GM21529 (cell line): ENCODE data around the gene NOTCH1.
"Not testable (repeated sequence)": the region's sequence is repeated elsewhere in the genome, so short reads cannot be mapped to it uniquely, and the experiment has no call there.

Experiments used
- ATAC-seq: cut with Tn5 transposase; IDR thresholded peaks from one replicate; pipeline ENCODE4 v1.9.1; 2021; ENCODE audit not compliant: unreplicated experiment

The NOTCH1 gene

DNA sequence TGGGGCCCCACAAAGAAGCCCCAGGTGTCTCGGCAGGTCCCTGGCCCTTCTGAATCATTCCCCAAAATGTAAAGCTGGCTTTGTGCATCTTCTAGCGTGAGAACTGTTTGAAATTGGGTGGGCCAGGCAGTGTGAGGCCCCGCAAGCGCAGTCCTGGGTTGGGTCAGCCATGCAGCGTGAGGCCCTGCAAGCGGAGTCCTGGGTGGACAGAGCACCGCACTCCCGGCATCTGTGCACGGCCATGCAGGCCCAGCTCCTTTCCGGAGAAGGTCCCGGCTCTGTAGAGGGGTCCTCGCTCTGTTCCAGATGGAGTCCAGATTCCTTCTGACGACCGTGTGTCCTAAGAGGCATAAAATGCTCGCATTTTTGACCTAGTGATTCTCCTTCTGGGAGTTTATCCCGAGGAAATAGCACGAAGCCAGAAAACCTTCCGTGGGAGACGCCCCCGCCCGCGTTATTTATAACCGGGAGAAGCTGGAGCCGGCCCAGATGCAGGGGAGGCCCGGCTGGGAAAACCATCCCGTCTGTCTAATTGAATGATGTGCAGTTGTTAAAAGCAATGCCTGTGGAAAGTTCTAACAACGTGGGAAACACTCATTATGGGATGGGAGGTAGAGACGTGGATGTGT, 19.4 kb upstream of the NOTCH1 start:
- no peak for ATAC-seq

DNA sequence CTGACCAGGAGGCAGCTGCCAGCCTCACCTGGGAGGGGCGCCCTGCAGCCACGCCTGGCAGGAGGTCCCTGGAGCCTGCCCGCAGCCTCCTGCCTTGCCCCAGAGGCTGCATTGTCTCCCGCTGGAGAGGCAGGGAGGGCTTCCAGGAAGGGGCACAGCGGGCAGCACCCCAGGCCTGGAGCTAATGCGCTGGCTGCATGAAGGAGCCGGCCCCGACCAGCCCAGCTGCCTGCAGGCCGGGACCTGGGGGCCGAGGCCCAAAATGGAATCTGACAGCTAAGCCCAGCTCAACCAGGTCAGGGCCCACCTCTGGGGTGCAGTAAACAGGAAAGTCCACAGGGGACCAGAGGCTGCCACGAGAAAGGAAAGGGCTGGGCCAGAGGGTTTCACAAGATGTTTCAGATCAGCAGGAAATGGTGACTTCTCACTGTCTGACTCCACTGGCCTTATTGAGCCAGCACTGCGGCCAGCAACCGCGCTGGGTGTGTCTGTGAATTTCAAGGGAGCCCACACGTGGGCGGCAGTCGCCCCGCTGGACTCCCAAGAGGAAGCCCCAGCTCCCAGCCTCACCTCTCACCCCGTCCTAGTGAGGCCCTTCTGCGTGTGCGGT, 18.6 kb upstream of the NOTCH1 start:
- ATAC-seq, result peak; percentile 76

DNA sequence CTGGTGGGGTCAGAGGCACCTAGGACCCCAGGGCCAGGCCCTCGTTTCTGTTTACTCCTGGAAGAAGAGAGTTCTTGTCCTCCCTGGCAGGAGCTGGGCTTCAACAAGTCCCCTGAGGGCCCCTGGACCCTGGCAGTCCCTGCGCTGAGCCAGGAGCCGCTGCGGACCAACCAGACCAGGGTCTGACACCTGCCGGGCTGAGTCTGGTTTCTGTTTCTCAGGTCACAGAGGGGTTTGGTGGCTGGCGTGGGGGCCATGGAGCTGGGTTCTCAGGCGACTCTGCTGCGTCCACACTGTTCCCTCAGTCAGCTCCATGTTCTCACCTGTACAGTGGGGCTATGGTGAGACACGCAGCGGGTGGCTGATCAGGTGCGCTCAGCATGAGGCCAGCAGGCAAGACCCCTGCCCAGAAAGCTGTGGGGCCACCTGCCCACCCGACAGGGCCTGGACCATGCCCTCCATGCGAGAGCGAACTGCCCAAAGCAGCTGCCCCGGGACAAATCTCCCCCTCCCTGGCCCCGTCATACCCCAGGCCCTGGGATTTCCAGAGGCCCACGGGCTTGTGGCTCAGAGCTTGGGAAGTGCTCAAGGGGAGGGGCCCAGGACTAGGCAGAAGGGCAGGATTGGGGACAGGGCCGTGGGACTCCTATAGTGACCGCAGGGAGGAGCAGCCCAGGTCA, 17.9 kb upstream of the NOTCH1 start:
- no peak for ATAC-seq

DNA sequence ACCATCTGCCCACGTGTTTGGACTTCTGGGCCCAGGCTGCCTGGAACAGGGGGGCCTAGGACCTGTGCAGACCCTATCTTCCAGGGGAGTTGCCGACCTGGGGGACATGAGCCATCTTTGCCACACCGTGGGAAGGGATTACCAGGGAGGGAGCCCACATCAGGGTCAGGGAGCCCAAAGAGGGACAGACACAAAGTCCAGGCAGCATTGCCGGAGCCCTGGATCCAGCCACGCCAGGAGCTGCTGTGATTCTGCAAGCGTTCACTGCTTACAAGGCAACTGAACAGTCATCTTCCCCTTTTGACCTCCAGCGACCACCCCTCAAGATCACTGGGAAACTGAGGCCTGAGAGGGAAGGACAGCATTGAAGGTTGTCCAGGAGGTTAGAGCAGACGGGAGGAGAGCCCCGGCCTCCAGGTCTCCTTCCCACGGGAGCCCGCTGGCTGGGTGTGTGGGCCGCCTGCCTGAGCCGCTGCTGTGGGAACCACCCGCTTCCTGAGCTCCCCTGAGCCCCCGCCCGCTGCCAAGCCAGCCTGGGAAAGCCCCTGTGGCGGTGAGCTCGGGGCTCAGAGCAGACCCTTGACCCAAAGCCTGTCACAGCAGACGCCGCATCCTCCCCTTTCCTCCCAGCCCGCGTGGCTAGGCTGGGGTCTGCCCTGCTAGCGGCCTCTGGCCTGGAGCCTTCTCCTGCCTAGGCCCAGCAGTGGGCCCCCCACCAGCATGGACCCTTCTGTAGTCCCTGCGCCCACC, 17.1 kb upstream of the NOTCH1 start:
- ATAC-seq, result no peak

DNA sequence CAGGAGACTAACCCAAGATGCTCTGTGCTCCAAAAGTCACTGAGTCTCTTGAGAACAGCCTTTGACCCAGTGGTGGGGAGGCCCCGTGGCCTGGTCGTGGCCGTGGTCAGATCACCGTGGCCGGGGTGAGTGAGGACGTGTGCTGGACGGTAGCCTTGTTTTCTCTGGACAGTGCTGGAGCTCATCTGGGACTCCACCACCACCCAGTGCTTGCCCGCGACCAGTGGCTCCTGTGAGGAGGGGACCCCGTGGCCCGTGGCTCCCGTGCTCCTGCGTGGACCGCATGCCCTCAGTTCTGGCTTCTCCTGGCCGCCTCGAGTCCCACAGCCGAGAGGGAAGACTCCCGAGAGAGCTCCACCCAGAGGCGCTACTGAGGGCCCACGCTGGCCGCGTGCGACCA, 15.9 kb upstream of the NOTCH1 start:
- no peak for ATAC-seq

DNA sequence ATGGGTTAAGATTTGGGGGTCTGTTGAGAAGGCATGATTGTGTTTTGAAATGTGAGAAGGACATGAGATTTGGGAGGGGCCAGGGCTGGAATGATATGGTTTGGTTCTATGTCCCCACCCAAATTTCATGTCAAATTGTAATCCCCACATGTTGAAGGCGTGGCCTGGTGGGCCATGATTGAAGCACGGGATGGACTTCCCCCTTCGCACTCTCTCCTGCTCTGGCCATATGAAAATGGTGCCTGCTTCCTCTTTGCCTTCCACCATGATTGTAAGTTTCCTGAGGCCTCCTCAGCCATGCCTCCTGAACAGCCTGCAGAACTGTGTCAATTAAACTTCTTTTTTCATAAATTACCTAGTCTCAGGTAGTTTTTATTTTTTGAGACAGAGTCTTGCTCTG, 14.7 kb upstream of the NOTCH1 start:
- ATAC-seq, result no peak

DNA sequence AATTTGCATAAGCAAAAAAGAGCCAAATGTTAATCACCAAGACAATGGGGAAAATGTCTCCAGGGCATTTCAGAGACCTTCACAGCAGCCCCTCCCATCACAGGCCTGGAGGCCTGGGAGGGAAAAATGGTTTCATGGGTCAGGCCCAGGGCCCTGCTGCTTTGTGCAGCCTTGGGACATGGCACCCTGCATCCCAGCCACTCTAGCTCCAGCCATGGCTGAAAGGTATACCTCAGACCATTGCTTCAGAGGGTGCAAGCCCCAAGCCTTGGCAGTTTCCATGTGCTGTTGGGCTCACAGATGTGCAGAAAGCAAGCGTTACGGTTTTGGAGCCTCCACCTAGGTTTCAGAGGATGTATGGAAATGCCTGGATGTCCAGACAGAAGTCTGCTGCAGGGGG, 13.5 kb upstream of the NOTCH1 start:
- not testable (repeated sequence) for ATAC-seq

DNA sequence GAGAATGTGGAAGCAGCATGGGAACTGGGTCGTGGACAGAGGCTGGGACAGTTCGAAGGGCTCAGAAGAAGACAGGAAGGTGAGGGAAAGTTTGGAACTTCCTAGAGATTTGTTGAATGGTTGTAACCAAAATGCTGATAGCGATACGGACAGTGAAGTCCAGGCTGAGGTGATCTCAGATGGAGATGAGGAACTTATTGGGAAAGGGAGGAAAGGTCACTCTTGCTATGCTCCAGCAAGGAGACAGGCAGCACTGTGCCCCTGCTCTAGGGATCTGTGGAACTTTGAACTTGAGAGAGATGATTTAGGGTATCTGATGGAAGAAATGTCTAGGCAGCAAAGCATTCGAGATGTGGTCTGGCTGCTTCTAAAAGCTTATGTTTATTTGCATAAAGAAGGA, 13.0 kb upstream of the NOTCH1 start:
- ATAC-seq, result not testable (repeated sequence)

DNA sequence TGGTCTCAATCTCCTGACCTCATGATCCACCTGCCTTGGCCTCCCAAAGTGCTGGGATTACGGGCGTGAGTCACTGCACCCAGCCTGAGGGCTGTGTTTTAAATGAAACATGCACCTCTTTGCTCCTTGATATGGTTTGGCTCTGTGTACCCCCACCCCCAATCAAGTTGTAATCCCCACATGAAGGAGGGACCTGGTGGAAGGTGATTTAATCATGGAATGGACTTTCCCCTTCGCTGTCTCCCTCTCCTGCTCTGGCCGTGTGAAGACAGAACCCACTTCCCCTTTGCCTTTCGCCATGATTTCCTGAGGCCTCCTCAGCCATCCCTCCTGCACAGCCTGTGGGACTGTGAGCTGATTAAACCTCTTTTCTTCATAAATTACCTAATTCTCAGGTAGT, 12.5 kb upstream of the NOTCH1 start:
- ATAC-seq, result no peak

DNA sequence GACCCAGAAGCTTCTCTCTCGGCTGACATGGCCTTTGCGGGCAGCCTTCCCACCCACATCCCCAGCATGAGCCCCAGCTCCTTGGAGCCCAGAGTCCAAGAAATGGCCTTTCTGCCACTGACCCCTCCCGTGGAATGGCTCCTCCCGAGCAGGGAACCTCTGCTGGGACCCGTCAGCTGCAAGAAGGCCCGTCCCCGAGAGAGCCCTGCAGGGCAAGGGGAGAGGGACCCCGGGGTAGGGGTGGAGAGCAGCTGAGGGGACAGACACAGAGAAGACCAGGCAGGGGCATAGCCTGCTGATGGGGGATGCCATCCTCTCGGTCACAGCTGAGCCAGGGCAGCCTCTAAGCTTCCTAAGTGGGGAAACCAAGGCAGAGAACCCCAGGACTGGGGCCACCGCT, 11.2 kb upstream of the NOTCH1 start:
- ATAC-seq, result no peak

DNA sequence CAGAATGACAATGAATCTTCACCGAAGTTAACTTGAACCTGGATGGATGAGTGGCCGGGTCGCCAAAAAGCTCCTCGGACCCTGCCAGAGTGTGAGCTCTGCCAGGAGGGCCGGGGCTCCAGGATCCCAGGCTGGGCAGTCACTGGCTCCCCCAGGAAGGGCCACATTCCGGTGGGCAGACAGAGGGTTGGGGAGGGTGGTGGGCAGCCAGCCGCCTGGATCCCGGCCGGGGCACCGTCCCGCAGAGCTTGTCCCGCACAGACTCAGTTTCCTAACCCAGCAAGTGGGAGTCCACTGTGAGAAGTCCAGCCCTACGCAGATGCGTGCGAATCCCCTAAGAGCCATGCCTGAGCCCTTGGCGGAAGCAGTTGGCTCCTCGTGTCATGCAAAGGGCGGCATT, 10.3 kb upstream of the NOTCH1 start:
- no peak for ATAC-seq

DNA sequence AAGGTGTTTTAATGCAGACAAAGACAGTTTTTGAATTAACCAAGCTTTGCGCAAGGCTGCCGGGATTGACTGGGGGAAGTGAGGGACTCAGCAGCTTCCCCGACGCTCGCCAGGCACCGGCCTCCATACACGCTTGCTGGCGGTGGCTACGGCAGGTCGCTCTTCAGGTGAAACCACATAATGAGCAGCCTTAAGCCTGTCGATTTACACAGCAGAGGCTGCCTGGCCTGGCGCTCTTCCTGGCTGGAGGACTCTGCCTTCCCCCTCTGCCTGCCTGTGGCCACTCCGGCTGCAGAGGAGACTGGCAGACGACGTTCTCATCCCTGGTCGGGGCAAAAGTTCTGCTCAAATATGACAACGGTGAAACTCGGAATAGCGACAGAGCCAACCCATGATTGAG, 9.0 kb upstream of the NOTCH1 start:
- no peak for ATAC-seq

DNA sequence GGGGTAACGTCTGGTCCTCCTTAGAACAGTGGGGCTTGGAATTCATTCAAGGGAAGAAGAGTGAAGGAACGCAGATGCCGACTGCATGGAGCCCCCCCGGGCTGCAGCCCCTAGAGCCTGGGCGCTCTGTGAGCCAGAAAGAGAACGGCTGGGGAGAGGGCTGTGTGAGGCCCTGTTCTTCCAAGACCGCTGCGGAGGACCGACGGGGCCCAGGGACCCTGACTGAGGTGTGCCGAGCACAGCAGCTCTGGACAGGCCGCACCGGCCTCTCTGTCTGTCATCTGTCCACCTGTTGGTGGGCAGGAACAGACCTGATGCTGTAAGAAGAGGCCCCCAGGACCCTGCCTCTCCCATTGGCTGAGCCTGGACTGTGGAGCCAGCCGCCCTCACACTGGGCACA, 7.7 kb upstream of the NOTCH1 start:
- ATAC-seq, result no peak

DNA sequence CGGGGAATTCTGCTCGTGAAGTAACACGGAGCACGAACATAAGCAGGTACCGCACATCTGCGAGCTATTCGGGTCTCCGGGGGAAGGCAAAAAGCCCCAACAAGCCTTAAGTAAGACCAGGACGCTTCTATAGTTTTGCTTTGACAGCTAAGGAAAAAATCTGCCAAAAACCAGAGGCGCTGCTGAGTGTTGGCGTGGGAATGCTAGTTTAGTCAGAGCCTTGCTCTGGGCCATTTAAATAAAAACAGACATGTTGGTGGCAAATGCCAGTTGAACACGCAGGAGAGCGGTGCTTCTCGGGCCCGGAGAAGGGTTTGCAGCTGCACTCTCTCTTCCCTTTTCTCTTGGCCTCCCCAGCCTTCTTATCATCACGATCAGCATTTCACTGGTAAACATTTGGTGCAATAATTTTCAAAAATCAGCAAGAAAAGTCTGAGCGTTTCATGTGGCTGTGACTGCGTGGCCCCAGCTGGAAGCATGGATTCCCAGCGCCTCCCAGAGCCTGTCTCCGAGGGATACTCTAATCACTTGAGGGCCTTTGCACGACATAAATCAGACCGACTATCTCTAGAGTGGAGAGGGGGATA, 6.4 kb upstream of the NOTCH1 start:
- ATAC-seq, result no peak

DNA sequence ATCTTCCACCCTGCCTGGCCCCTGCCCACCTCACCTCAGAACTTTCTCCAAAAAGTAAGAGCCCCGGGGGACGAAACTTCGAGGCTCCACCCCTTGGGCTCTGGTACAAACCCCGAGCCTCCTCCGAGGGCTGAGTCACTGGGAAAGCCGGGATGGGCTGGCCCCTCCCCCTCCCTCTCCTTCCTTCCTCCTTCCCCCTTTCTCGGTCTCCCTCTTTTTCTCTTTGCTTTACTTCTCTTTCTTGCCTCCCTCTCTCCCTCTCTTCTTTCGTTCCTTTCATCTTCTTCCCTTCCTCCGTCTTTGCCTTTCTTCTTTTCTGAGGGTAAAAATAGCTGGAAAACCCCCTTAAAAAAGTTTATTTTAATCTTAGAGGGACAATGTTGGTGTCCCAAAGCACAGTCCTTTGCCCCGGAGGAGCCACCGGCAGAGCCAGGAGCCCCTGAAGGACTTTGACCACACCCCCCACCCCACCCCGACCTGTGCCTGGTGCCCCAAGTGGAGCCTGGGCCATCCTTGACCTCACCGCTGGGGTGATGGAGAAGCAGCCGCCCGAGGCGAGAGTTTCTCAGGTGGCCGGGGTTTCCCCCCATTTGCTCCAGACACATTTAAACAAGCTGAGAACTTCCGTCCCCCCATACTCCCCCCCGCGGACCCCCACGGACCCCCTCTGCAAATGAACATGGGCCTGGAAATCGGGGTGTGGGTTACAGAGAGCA, 5.7 kb upstream of the NOTCH1 start:
- ATAC-seq, result no peak

DNA sequence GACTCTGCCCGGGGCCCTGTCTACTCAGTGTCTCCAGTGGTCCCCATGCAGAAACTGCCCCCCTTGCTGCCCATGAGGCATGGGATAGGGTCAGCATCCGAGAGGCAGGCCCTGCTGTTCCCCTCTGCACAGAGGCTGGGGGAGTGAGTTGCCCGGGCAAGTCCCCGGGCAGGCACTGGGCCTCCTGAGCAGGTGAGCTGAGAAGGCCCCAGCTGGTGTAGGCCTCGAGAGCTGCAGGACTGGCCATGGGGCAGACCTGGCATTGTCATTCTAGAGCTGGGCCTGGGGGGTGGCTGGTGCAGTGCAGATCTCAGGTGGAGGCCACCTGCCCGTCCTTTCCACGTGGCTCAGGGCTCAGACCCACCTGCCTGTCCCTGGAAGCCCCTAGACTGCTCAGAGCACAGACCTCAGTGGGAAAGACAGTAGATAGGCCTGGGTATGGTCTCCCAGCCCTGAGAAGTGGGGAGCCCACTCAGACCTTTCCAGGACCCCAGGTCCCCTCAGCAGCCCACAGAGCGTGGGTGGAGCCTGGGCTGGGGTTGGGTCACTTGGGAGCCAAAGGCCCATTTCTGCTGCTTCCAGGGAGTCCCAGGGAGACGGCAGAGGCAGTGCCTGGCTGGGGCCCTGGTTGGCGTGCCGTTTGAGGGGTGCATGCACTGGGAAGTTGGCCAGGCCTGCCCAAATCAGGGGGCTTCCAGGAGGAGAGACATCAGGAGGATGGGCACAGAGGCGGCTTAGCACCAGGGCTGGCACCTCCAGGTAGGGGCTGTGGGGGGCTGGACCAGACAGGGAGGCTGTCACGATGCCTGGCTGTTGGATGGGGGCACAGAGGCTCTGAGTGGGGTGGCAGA, 4.8 kb upstream of the NOTCH1 start:
- ATAC-seq, result no peak

DNA sequence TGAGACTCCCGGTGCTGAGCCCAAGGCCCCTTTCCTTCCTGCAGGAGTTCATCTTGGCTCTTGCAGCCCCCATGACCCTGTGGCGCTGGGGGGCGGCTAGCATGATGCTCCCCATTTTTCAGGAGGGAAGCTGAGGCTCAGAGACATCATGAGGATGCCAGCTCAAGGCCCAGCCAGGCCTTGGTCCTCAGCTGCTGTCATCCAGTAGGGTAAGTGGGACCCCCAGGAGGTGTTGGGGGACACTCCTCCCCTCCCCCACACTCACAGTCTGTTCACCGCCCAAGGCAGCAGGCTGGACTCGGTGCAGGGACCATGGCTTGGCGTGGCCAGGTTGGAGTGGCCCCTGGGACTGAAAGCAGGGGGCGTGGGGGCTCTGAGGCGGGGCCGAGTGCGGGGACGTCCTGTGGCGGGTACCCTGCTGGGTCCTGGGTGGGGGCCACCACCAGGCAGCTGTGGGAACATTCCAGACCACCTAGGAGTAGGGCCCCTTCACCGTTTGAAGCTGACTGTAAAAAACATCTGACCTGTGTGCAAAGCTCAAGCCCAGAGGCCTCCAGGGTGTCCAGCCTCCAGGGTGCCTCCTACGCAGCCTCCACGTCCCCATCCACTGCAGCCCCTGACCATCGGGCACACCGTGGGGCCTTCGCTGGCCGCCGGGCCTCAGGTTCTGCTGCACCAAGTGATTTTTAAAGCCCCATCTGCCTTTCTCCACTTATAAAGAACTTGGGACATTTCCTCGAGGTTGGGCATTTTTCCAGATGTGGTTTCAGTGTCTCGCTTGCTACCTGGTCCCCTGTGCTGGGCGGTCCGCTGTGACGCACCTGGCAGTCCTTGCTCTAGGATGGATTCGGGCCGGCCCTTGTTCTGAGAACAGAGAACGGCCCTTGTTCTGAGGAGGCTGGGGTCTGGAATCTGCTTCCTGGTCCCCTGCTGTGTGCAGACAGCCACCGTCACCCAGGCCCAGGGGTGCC, 3.4 kb upstream of the NOTCH1 start:
- ATAC-seq, result no peak

DNA sequence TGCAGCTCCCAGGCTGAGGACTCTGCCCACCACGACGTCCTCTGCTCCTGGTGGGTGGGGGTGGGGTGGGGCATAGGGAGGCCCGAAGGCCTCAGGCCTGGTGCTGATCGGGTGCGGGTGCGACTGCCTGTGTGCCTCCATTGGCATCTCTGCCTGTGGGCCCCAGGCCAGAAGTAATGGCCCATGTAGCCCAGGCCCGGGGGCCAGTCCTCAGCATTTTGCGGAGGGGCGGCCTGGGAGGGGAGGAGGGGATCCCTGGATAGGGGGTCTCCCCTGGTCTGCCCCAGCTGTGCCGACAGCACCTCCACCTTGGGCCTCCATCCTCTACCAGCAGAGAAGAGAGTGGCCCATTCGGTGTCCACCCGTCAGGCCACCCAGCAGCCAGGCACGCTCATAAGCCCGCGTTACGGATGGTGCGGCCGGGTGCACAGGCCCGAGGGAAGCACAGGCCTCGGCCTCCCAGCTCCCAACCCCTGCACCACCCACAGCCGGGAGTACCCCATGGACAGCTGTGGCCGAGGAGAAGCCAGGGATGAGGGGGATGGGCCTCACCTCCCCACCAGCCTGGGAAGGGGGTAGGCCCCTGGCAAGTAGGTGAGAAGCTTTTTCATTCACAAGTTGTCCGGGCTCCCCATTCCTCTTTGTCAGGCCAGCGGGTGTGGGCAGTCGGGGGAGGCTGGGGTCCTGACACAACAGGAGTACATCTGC, 1.8 kb upstream of the NOTCH1 start:
- ATAC-seq, result no peak
